NCI-H510A treated with DMSO at 0.1 percent for 48 hours (cell line): ENCODE results near the gene RFX1.

Source experiments
- DNase-seq: peaks from one replicate; lab custom pipeline; 2025; lab: John Stamatoyannopoulos, UW

RFX1 gene

GRCh38 chr19:13996928-13997630 is 9.0 kb downstream of the RFX1 start:
- DNase-seq: no peak

GRCh38 chr19:13995878-13996765 is 10.0 kb downstream of the RFX1 start:
- DNase-seq: no peak

- no peak for DNase-seq
These were observed 10.9 kb downstream of the RFX1 start for GRCh38 chr19:13995017-13995728.

- no peak for DNase-seq
These were observed 12.4 kb downstream of the RFX1 start for GRCh38 chr19:13993590-13994300.

- no peak for DNase-seq
These were observed 14.1 kb downstream of the RFX1 start for GRCh38 chr19:13992025-13992424.

- DNase-seq: no peak
These were observed 16.0 kb downstream of the RFX1 start for GRCh38 chr19:13990085-13990484.

GRCh38 chr19:13989487-13989886 is 16.6 kb downstream of the RFX1 start:
- no peak for DNase-seq

- no peak for DNase-seq
These were observed 18.8 kb downstream of the RFX1 start for GRCh38 chr19:13987101-13987890.

GRCh38 chr19:13986348-13986904 is 19.7 kb downstream of the RFX1 start:
- peak; percentile 69 for DNase-seq

- peak; percentile 46 for DNase-seq
These were observed 20.3 kb downstream of the RFX1 start for GRCh38 chr19:13985771-13986347.

GRCh38 chr19:13984875-13985741 is 21.0 kb downstream of the RFX1 start:
- peak; percentile 7 for DNase-seq

- DNase-seq: no peak
These were observed 21.9 kb downstream of the RFX1 start for GRCh38 chr19:13984186-13984585.

GRCh38 chr19:13983213-13983889 is 22.8 kb downstream of the RFX1 start:
- peak; percentile 81 for DNase-seq

GRCh38 chr19:13982773-13983172 is 23.3 kb downstream of the RFX1 start:
- no peak for DNase-seq

- DNase-seq: peak; percentile 13
These were observed 24.1 kb downstream of the RFX1 start for GRCh38 chr19:13981988-13982501.

- no peak for DNase-seq
These were observed 24.7 kb downstream of the RFX1 start for GRCh38 chr19:13981467-13981866.

- DNase-seq: no peak
These were observed 25.1 kb downstream of the RFX1 start for GRCh38 chr19:13981021-13981420.

GRCh38 chr19:13980340-13980739 is 25.8 kb downstream of the RFX1 start:
- no peak for DNase-seq

- DNase-seq: no peak
These were observed 26.4 kb downstream of the RFX1 start for GRCh38 chr19:13979686-13980085.
